Kidney epithelial cell (primary cell): ENCODE results near the gene BASP1. TPM values are rescaled to one million over a fixed set of nuclear protein-coding genes. Genes with fewer than 3 reads are reported as not detected.

ENCODE experiments used
- DNase-seq: peaks from one replicate; pipeline ENCODE4 v3.0.0-alpha.2; 2010; ENCODE audit warnings: low read depth
- H3K27me3 ChIP-seq: 2 replicates; pipeline ENCODE4 v1.6.0; 2011; ENCODE audit warnings: low read length; ENCODE audit not compliant: control insufficient read depth, insufficient read depth
- H3K36me3 ChIP-seq: 2 replicates; pipeline ENCODE4 v1.5.1; 2011; ENCODE audit warnings: low read length; ENCODE audit not compliant: control insufficient read depth, insufficient read depth
- H3K4me3 ChIP-seq: 2 replicates; pipeline ENCODE4 v1.5.1; 2011; ENCODE audit warnings: low read depth, mild to moderate bottlenecking, control low read depth, low read length
- CTCF ChIP-seq: IDR thresholded peaks from 2 replicates; pipeline ENCODE4 v1.5.1; 2011; ENCODE audit warnings: mild to moderate bottlenecking, moderate library complexity, low read length, control low read depth, inconsistent platforms; ENCODE audit not compliant: insufficient read depth, poor library complexity, severe bottlenecking
- total RNA-seq: library from RNA; depleted of rRNA; stranded (reverse); fragments of >200 nt; gene quantifications from 2 replicates; pipeline ENCODE4 v1.2.3, GENCODE V29; 2015

Gene BASP1
- total RNA-seq, 1 donor from 2014 or later: 120 TPM

DNA sequence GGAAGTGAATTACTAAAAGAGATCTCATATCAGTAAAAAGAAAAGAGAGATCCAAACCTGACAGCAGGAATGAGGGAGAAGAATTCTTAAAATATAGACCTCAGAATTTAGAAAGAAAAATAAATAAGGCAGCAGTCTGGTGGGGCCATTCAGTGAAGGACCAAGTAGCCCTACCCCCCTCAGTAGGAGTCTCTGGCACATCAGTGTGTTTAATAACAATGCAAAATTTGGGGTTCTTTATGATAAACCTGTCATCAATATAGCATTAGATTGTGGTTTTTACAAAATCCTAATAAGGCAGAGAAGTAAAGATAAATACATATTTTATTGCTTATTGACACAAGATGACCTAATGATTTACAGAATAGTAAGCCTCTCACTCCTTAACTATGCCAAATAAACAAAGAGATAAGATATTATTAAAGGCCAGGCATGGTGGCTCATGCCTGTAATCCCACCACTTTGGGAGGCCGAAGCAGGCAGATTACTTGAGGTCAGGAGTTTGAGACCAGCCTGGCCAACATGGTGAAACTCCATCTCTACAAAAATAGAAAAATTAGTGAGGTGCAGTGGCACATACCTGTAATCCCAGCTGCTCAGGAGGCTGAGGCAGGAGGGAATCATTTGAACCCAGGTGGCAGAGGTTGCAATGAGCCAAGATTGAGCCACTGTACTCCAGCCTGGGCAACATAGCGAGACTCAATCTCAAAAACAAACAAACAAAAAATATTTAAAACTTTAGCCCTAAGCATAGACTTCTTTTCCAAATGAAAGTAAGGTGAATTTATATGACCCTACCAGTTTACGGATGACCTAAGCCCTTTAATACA is 108.6 kb downstream of the BASP1 start:
- Histone ChIP-seq H3K4me3 (no peak overlapping the region), H3K27me3 (no peaks in the 10 kb centered on the region), H3K36me3 (no peaks in the 10 kb centered on the region)
- no peak for TF ChIP-seq CTCF
- DNase-seq: no peak
